Upper lobe of right lung (tissue), 1 donor: ENCODE results near the gene OR2A25. TPM values are rescaled to one million over a fixed set of nuclear protein-coding genes. Genes with fewer than 3 reads are reported as not detected.

Experiments used
- ATAC-seq: fragments of 200-7000 bp; cut with Tn5 transposase; one replicate; pipeline ENCODE4 v1.9.1; 2020; ENCODE audit warnings: mild to moderate bottlenecking, moderate library complexity
- DNase-seq: peaks from one replicate; pipeline ENCODE4 v3.0.0-alpha.2; 2020
- H3K27ac ChIP-seq: fragments of 200-600 bp; one replicate; pipeline ENCODE4 v1.8.0; 2022
- H3K27me3 ChIP-seq: fragments of 200-600 bp; one replicate; pipeline ENCODE4 v1.8.0; 2022; ENCODE audit warnings: mild to moderate bottlenecking
- H3K36me3 ChIP-seq: fragments of 200-600 bp; one replicate; pipeline ENCODE4 v1.8.0; 2022
- H3K4me1 ChIP-seq: fragments of 200-600 bp; one replicate; pipeline ENCODE4 v1.8.0; 2022
- H3K4me3 ChIP-seq: fragments of 200-600 bp; one replicate; pipeline ENCODE4 v1.8.0; 2022; ENCODE audit warnings: mild to moderate bottlenecking
- H3K9me3 ChIP-seq: fragments of 200-600 bp; one replicate; pipeline ENCODE4 v1.8.0; 2022
- CTCF ChIP-seq: fragments of 200-600 bp; IDR thresholded peaks from one replicate; pipeline ENCODE4 v1.8.0; 2022; ENCODE audit warnings: antibody characterized with exemption
- intact Hi-C: fragments of 100-400 bp; cut with DNase I; formaldehyde crosslinking; loops from one replicate; pipeline ENCODE4 v1.11.0; 2022
- total RNA-seq: library from RNA; stranded (reverse); fragmentation: NEBNext Ultra II Directional; extraction: Animal tissue kit (Norgen Biotek cat#: 25700); gene quantifications from one replicate; pipeline ENCODE4 v1.2.1, GENCODE V29; 2021
- donor health status: DM: no; HTN: yes; CAD: no; lungs with severe emphysema.

OR2A25 gene
- total RNA-seq, 1 donor from 2014 or later: not detected

DNA sequence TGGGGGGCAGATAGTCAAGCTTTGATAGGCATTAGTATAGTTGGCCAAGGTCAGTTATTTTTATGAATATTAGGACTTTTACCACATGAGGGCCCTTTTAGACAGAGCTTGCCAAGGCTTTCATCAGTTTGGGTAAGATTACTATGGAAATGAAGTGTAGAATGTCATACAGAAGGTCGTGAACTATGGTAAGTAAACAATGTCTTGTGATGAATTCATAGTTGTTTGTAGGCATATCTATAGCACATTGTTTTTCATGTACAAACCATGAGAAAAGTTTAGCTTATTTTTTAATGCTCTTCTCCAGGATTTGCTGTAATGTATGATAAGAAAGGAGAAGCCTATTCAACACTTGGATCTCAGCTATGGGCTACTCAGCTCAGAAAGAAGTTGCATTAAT, 44.0 kb downstream of the OR2A25 start:
- intact Hi-C loops: no loop called here
- no peak for TF ChIP-seq CTCF
- ATAC-seq (no peak), DNase-seq (no peak)
- no peaks in the 10 kb centered on the region for H3K36me3 ChIP-seq
- H3K27me3 ChIP-seq: peaks cover 3% of the 10 kb centered on the region
- no peaks in the 10 kb centered on the region for H3K4me1 ChIP-seq
- no peak overlapping the region for H3K4me3 ChIP-seq
- H3K9me3 ChIP-seq: no peaks in the 10 kb centered on the region
- no peak overlapping the region for H3K27ac ChIP-seq

- Histone ChIP-seq H3K27ac (no peak overlapping the region), H3K4me1 (no peaks in the 10 kb centered on the region), H3K9me3 (no peaks in the 10 kb centered on the region), H3K4me3 (no peak overlapping the region), H3K36me3 (no peaks in the 10 kb centered on the region), H3K27me3 (no peaks in the 10 kb centered on the region)
- TF ChIP-seq CTCF: no peak
- DNase-seq (no peak), ATAC-seq (no peak)
- intact Hi-C loops: no loop called here
Measured at GRCh38 chr7:144118341-144118740, 48.7 kb downstream of the OR2A25 start.

- TF ChIP-seq CTCF: no peak
- ATAC-seq (no peak), DNase-seq (no peak)
- no peaks in the 10 kb centered on the region for H3K9me3 ChIP-seq
- intact Hi-C loops: no loop called here
- no peaks in the 10 kb centered on the region for H3K36me3 ChIP-seq
- H3K27me3 ChIP-seq: no peaks in the 10 kb centered on the region
- H3K4me3 ChIP-seq: no peak within 1 kb of the TSS
- H3K27ac ChIP-seq: no peak within 1 kb of the TSS
- H3K4me1 ChIP-seq: no peaks in the 10 kb centered on the region
Measured at GRCh38 chr7:144122876-144123275, 53.3 kb downstream of the OR2A25 start, which contains the start of gene OR2A14. Gene OR2A14 (plus strand): TSS chr7:144123176. CDS start chr7:144129113, 5,937 bp downstream.

Other genes with a start within 250 kb of the OR2A25 start
- gene TCAF1, start 167.6 kb upstream of the OR2A25 start, total RNA-seq: 42.6 TPM
- gene OR2F2, start 134.6 kb upstream of the OR2A25 start, total RNA-seq: not detected
- gene OR2F1, start 115.0 kb upstream of the OR2A25 start, total RNA-seq: not detected
- gene OR6B1, start 69.5 kb upstream of the OR2A25 start, total RNA-seq: not detected
- not detected for gene OR2A5, start 20.9 kb upstream of the OR2A25 start, total RNA-seq
- not detected for gene OR2A12, start 16.5 kb downstream of the OR2A25 start, total RNA-seq
- gene OR2A2, start 39.8 kb downstream of the OR2A25 start, total RNA-seq: not detected
- not detected for gene OR2A14, start 53.4 kb downstream of the OR2A25 start, total RNA-seq
- gene CTAGE4, start 113.7 kb downstream of the OR2A25 start, total RNA-seq: 9.5 TPM
- 11.5 TPM for gene ARHGEF35, start 126.0 kb downstream of the OR2A25 start, total RNA-seq
- not detected for gene OR2A42, start 169.8 kb downstream of the OR2A25 start, total RNA-seq
- 13.9 TPM for gene OR2A7, start 195.0 kb downstream of the OR2A25 start, total RNA-seq
- 4.9 TPM for gene CTAGE8, start 199.5 kb downstream of the OR2A25 start, total RNA-seq
- not detected for gene OR2A1, start 242.6 kb downstream of the OR2A25 start, total RNA-seq